K562 (cell line): ENCODE results near the gene ZCCHC4. TPM values are rescaled to one million over a fixed set of nuclear protein-coding genes. Genes with fewer than 3 reads are reported as not detected.

Experiments used
- ATAC-seq: fragments of 200-7000 bp; cut with Tn5 transposase; 3 replicates; pipeline ENCODE4 v1.9.1; 2020; ENCODE audit warnings: moderate library complexity
- BruUV-seq: library from RNA; stranded (reverse); fragments of 400-500 nt; replicated peaks from 2 replicates; lab custom pipeline; 2021; lab: Mats Ljungman, UMichigan
- CTCF ChIA-PET: fragments of 300-600 bp; formaldehyde crosslinking; extraction: SDS; loops from one replicate; lab custom pipeline; 2021; ENCODE audit warnings: low intra/inter-chr PET ratio; lab: Yijun Ruan, JAX
- POLR2A ChIA-PET: fragments of 300-600, 350-650 bp; sonication (Branson Sonifier 250); formaldehyde crosslinking; extraction: SDS; loops from one replicate; lab custom pipeline; 2021; ENCODE audit warnings: antibody characterized with exemption, inconsistent platforms; lab: Yijun Ruan, JAX
- DNase-seq, 4 experiments: peaks; one replicate each; pipeline versions ENCODE4 v3.0.0 to v3.0.0-alpha.2; 2011 to 2018; ENCODE audit warnings: low spot score in 3 of 4, mixed read lengths in 3 of 4; ENCODE audit errors: extremely low read depth in 1 of 4
- FAIRE-seq: peaks from 2 replicates; lab custom pipeline; 2011; peaks lifted over from hg19 to GRCh38; lab: Jason Lieb, UNC
- H2AFZ ChIP-seq: 2 replicates; pipeline ENCODE4 v1.6.0; 2011; ENCODE audit warnings: low read depth, low read length, control low read depth, inconsistent platforms
- H3K27ac ChIP-seq: fragments of 200-600 bp; 3 replicates; pipeline ENCODE4 v1.8.0; 2011; ENCODE audit warnings: low read depth, mild to moderate bottlenecking, control low read depth, inconsistent platforms, low read length, moderate library complexity, mixed read lengths; ENCODE audit errors: extremely low read depth
- H3K27me3 ChIP-seq, 2 experiments: fragments of 300-600 bp in 1 of 2; 2 replicates in 1 of 2; 3 replicates in 1 of 2; pipeline versions ENCODE4 v1.6.0 to v1.8.0; 2011; ENCODE audit warnings: inconsistent platforms in 2 of 2, low read length in 2 of 2, mild to moderate bottlenecking in 1 of 2, mixed read lengths in 1 of 2, moderate library complexity in 1 of 2; ENCODE audit not compliant: control insufficient read depth in 2 of 2, insufficient read depth in 2 of 2
- H3K36me3 ChIP-seq: fragments of 300-600 bp; 3 replicates; pipeline ENCODE4 v1.8.0; 2011; ENCODE audit warnings: mild to moderate bottlenecking, low read length, inconsistent platforms; ENCODE audit not compliant: control insufficient read depth, insufficient read depth
- H3K4me1 ChIP-seq, 2 experiments: fragments of 200-600 bp in 1 of 2; replicated peaks in 1 of 2; 2 replicates in 1 of 2; 3 replicates in 1 of 2; pipeline versions ENCODE4 v1.5.1 to v1.8.0; 2011; ENCODE audit warnings: inconsistent platforms in 2 of 2, low read length in 2 of 2, mild to moderate bottlenecking in 1 of 2, mixed read lengths in 1 of 2, moderate library complexity in 1 of 2; ENCODE audit not compliant: control insufficient read depth in 2 of 2, insufficient read depth in 2 of 2
- H3K4me2 ChIP-seq: 2 replicates; pipeline ENCODE4 v1.6.1; 2011; ENCODE audit warnings: low read length, control low read depth, inconsistent platforms, mixed read lengths; ENCODE audit not compliant: insufficient read depth
- H3K4me3 ChIP-seq: fragments of 200-600 bp; sonication (generic), shearing (Covaris generic); 2 replicates; pipeline ENCODE4 v1.5.1; 2016; ENCODE audit warnings: control low read depth, inconsistent platforms
- H3K79me2 ChIP-seq: fragments of 200-600 bp; 3 replicates; pipeline ENCODE4 v1.8.0; 2011; ENCODE audit warnings: low read length, inconsistent platforms; ENCODE audit not compliant: control insufficient read depth, insufficient read depth
- H3K9ac ChIP-seq, 2 experiments: 2 replicates each; pipeline versions ENCODE4 v1.6.0 to v1.6.1; 2011; ENCODE audit warnings: low read depth in 2 of 2, low read length in 2 of 2, control low read depth in 1 of 2, inconsistent platforms in 1 of 2, mild to moderate bottlenecking in 1 of 2, mixed read lengths in 1 of 2; ENCODE audit not compliant: insufficient read depth in 1 of 2
- H3K9me1 ChIP-seq: one replicate; pipeline ENCODE4 v1.6.0; 2011; ENCODE audit warnings: inconsistent platforms, mild to moderate bottlenecking, low read length, moderate library complexity; ENCODE audit not compliant: control insufficient read depth, insufficient read depth
- H3K9me3 ChIP-seq: replicated peaks from 2 replicates; pipeline ENCODE4 v1.5.1; 2011; ENCODE audit warnings: low read depth, low read length, inconsistent platforms; ENCODE audit not compliant: control insufficient read depth, insufficient read depth
- H4K20me1 ChIP-seq: replicated peaks from 2 replicates; pipeline ENCODE4 v1.6.1; 2011; ENCODE audit warnings: low read length, inconsistent platforms, mixed read lengths; ENCODE audit not compliant: control insufficient read depth, insufficient read depth
- CEBPG ChIP-seq, 3 experiments: fragments of 200-800 bp in 1 of 3; sonication (Bioruptor generic) in 1 of 3; sonication (generic) in 1 of 3; formaldehyde crosslinking in 1 of 3; IDR thresholded peaks in 2 of 3; conservative IDR thresholded peaks in 1 of 3; 2 replicates each; pipeline versions ENCODE4 v1.6.1 to v1.8.0; 2016 to 2022; ENCODE audit warnings: missing compliant biosample characterization in 2 of 3, missing genetic modification characterization in 2 of 3, mild to moderate bottlenecking in 1 of 3, missing genetic modification reagents in 1 of 3
- EHMT2 ChIP-seq: fragments of 450-650 bp; IDR thresholded peaks from 2 replicates; pipeline ENCODE4 v1.6.1; 2018; ENCODE audit warnings: antibody characterized with exemption
- TOE1 ChIP-seq, 2 experiments: fragments of 450-650 bp in 1 of 2; sonication (generic) in 1 of 2; formaldehyde crosslinking in 1 of 2; IDR thresholded peaks; 2 replicates each; pipeline versions ENCODE4 v1.7.1 to v1.8.0; 2016 to 2022; ENCODE audit warnings: borderline replicate concordance in 2 of 2, mild to moderate bottlenecking in 2 of 2, antibody characterized with exemption in 1 of 2, inconsistent platforms in 1 of 2, low read depth in 1 of 2, missing genetic modification reagents in 1 of 2, moderate library complexity in 1 of 2
- ZKSCAN1 ChIP-seq: fragments of 150-350 bp; IDR thresholded peaks from 2 replicates; pipeline ENCODE4 v1.6.1; 2016; ENCODE audit warnings: low read depth, low read length
- ZZZ3 ChIP-seq: fragments of 450-650 bp; IDR thresholded peaks from 2 replicates; pipeline ENCODE4 v1.6.1; 2016; ENCODE audit warnings: antibody characterized with exemption, mild to moderate bottlenecking, moderate library complexity
- WGBS: fragments of 100-300 bp; shearing (Covaris generic); methylation state at CpG from one replicate; pipeline ENCODE4 v1.1.6; 2016; ENCODE audit warnings: low coverage, mixed read lengths; ENCODE audit not compliant: insufficient coverage; ENCODE audit errors: missing lambda C conversion rate; 5-methylcytosine and 5-hydroxymethylcytosine counted together
- in situ Hi-C: fragments of 300-500 bp; cut with MboI; formaldehyde crosslinking; loops from 4 replicates; pipeline ENCODE4 v1.15.0; 2018; ENCODE audit warnings: inconsistent platforms, mixed read lengths
- intact Hi-C: fragments of 100-400 bp; cut with micrococcal nuclease; formaldehyde crosslinking; loops from 2 replicates; pipeline ENCODE4 v1.14.2; 2022
- polyA plus RNA-seq, 8 experiments: library from polyadenylated mRNA; depleted of rRNA in 4 of 8; stranded (reverse) in 5 of 8; unstranded in 3 of 8; fragments of >200 nt; fragmentation: Nextera tagmentation in 2 of 8; fragmentation: Illumina TruSeq in 1 of 8; extraction: Ambion mirVana in 2 of 8; extraction: Trizol in 1 of 8; gene quantifications; 2 replicates each; pipeline versions ENCODE4 v1.2.1 to v1.2.3, GENCODE V29; 2011 to 2014; ENCODE audit warnings: inconsistent platforms in 1 of 8, missing spikeins in 1 of 8
- total RNA-seq, 7 experiments: library from RNA; depleted of rRNA in 6 of 7; stranded (reverse); fragments of >200 nt in 6 of 7; fragmentation: Illumina TruSeq in 2 of 7; extraction: Trizol in 2 of 7; gene quantifications; 2 replicates each; pipeline versions ENCODE4 v1.2.1 to v1.2.3, GENCODE V29; 2011 to 2021; ENCODE audit warnings: low replicate concordance in 1 of 7
- TF ChIP-seq, protein P1 (sequence below): sonication (generic); formaldehyde crosslinking; IDR thresholded peaks from 2 replicates; pipeline ENCODE4 v1.8.0; 2022; ENCODE audit warnings: missing genetic modification reagents, mild to moderate bottlenecking, borderline replicate concordance
- TF ChIP-seq, protein P2 (sequence below): IDR thresholded peaks from 2 replicates; pipeline ENCODE4 v1.6.1; 2011; ENCODE audit not compliant: insufficient read length; ENCODE audit errors: extremely low read depth

ZCCHC4 gene
- total and polyA plus RNA-seq, 9 of the 15 experiments (the other 6 are each of a cell fraction or from before 2014, with no cell fraction given) = 5.3 to 26.1 (median 15.2) TPM

DNA sequence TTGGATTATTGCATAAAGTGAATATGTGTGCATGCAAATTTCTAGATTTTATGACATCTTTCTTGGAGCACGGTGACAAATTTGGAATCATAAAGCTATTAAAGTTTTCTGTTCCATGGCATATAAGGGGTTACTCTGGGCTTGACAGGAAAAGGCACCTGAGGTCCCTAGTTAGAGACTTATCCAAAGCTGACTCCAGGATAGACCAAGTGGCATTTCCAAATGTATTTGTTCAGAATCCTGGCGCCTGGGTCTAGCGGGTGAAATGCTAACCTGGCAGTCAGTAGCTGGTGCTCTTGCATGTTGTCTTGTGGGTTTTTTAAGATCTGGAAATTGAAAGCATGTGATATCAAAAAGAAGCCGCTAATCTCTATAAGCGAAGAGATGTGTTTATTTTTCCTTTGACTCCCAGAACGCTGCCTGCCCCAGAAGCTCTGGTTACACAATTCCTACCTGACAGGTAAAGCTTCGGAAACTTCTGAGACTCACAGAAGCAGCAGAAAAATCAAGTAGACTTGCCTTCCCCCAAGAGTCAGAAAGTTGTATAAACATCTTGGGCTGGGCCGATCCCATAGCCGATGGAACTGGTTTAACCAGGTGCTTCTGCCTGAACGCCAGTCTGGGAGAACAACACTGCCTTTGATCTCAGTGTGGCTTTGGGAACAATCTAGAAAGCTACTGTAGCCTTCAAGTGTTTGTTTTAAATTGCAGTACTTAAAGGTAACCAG is 12.9 kb upstream of the ZCCHC4 start:
- Histone ChIP-seq H3K4me3 (no peak overlapping the region), H3K36me3 (no peaks in the 10 kb centered on the region), H3K4me1 (no peaks in the 10 kb centered on the region), H3K9me1 (no peaks in the 10 kb centered on the region), H3K79me2 (no peaks in the 10 kb centered on the region), H3K9me3 (no peaks in the 10 kb centered on the region), H3K27ac (no peak overlapping the region), H2AFZ (0 out of 2 replicates have a peak overlapping the region, but pooled peaks have one; percentile 9), H3K9ac (no peak overlapping the region), H4K20me1 (no peaks in the 10 kb centered on the region), H3K27me3 (peaks cover 21 to 22% of the 10 kb centered on the region in 2 experiments), H3K4me2 (no peak overlapping the region)
- FAIRE-seq (no peak), ATAC-seq (peak; percentile 56), DNase-seq (no peak)
- CTCF ChIA-PET = no interaction called here
- BruUV-seq = no TSS peak
- WGBS = 5% methylated on average over 10 of the region's 10 CpGs
- intact Hi-C loops (no loop called here), in situ Hi-C loops (no loop called here)
- POLR2A ChIA-PET = interaction anchor here (0.5 to 1.8 kb wide), 4 partner anchors 9 to 702 kb away, joined by 3 to 5 read pairs (median 4); partner anchors contain the start of gene ZCCHC4
- no peak for TF ChIP-seq EHMT2
- no peak for TF ChIP-seq CEBPG (CRISPR knock-in tag; IDR thresholded peaks at IDR 0.05)
- 0 out of 4 replicates have a peak, but pooled peaks of 1 of the 2 experiments have one; percentile 1 for TF ChIP-seq CEBPG (tag; conservative IDR thresholded peaks at IDR 0.05 in 1 of 2, IDR thresholded peaks at IDR 0.05 in 1 of 2)
- TF ChIP-seq TOE1 (IDR thresholded peaks at IDR 0.05; ENCODE audit: borderline replicate concordance) = no peak
- no peak for TF ChIP-seq TOE1 (CRISPR knock-in tag; IDR thresholded peaks at IDR 0.05; ENCODE audit: borderline replicate concordance, low read depth)
- no peak for TF ChIP-seq ZZZ3
- TF ChIP-seq, protein P1, sequence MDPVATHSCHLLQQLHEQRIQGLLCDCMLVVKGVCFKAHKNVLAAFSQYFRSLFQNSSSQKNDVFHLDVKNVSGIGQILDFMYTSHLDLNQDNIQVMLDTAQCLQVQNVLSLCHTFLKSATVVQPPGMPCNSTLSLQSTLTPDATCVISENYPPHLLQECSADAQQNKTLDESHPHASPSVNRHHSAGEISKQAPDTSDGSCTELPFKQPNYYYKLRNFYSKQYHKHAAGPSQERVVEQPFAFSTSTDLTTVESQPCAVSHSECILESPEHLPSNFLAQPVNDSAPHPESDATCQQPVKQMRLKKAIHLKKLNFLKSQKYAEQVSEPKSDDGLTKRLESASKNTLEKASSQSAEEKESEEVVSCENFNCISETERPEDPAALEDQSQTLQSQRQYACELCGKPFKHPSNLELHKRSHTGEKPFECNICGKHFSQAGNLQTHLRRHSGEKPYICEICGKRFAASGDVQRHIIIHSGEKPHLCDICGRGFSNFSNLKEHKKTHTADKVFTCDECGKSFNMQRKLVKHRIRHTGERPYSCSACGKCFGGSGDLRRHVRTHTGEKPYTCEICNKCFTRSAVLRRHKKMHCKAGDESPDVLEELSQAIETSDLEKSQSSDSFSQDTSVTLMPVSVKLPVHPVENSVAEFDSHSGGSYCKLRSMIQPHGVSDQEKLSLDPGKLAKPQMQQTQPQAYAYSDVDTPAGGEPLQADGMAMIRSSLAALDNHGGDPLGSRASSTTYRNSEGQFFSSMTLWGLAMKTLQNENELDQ = no peak
- TF ChIP-seq, protein P2, sequence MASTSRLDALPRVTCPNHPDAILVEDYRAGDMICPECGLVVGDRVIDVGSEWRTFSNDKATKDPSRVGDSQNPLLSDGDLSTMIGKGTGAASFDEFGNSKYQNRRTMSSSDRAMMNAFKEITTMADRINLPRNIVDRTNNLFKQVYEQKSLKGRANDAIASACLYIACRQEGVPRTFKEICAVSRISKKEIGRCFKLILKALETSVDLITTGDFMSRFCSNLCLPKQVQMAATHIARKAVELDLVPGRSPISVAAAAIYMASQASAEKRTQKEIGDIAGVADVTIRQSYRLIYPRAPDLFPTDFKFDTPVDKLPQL = no peak
- no peak for TF ChIP-seq ZKSCAN1
